Osteoblast (primary cell): ENCODE data around the gene ACAA1. TPM values are rescaled to one million over a fixed set of nuclear protein-coding genes. Genes with fewer than 3 reads are reported as not detected.

Experiments used
- DNase-seq: peaks from one replicate; pipeline ENCODE4 v3.0.0; 2011; ENCODE audit warnings: low spot score, mixed read lengths; ENCODE audit not compliant: insufficient read length; ENCODE audit errors: missing footprints
- H2AFZ ChIP-seq: 2 replicates; pipeline ENCODE4 v1.6.0; 2011; ENCODE audit warnings: mild to moderate bottlenecking, low read length
- H3K27ac ChIP-seq: 2 replicates; pipeline ENCODE4 v1.5.1; 2011; ENCODE audit warnings: mild to moderate bottlenecking, low read depth, low read length, moderate library complexity
- H3K27me3 ChIP-seq: 2 replicates; pipeline ENCODE4 v1.6.0; 2012; ENCODE audit warnings: mild to moderate bottlenecking, control low read depth, inconsistent platforms, low read length, moderate library complexity; ENCODE audit not compliant: insufficient read depth
- H3K36me3 ChIP-seq: 2 replicates; pipeline ENCODE4 v1.5.1; 2011; ENCODE audit warnings: mild to moderate bottlenecking, low read length, control low read depth, moderate library complexity; ENCODE audit not compliant: insufficient read depth
- H3K4me1 ChIP-seq: 2 replicates; pipeline ENCODE4 v1.5.1; 2011; ENCODE audit warnings: mild to moderate bottlenecking, low read length, control low read depth, moderate library complexity; ENCODE audit not compliant: insufficient read depth
- H3K4me2 ChIP-seq: 2 replicates; pipeline ENCODE4 v1.6.0; 2011; ENCODE audit warnings: mild to moderate bottlenecking, low read length; ENCODE audit not compliant: insufficient read depth
- H3K4me3 ChIP-seq: fragments of 200-600 bp; sonication (generic); 3 replicates; pipeline ENCODE4 v1.5.1; 2012; ENCODE audit warnings: mild to moderate bottlenecking, low read length, inconsistent platforms; ENCODE audit not compliant: insufficient read depth
- H3K79me2 ChIP-seq: 2 replicates; pipeline ENCODE4 v1.6.0; 2012; ENCODE audit warnings: mild to moderate bottlenecking, low read length, control low read depth, inconsistent platforms; ENCODE audit not compliant: insufficient read depth
- H3K9me3 ChIP-seq: 2 replicates; pipeline ENCODE4 v1.5.1; 2011; ENCODE audit warnings: low read depth, low read length, control low read depth
- H4K20me1 ChIP-seq: 2 replicates; pipeline ENCODE4 v1.6.0; 2012; ENCODE audit warnings: mild to moderate bottlenecking, low read length, control low read depth; ENCODE audit not compliant: insufficient read depth
- CTCF ChIP-seq: IDR thresholded peaks from 2 replicates; pipeline ENCODE4 v1.5.1; 2011; ENCODE audit warnings: mild to moderate bottlenecking, low read depth, low read length, moderate library complexity; ENCODE audit errors: extremely low read depth
- total RNA-seq: library from RNA; depleted of rRNA; stranded (reverse); fragments of >200 nt; gene quantifications from 2 replicates; pipeline ENCODE4 v1.2.3, GENCODE V29; 2012

Gene ACAA1
- total RNA-seq, 1 donor = 17.4 TPM

GRCh38 chr3:38095669-38096483 is 41.1 kb downstream of the ACAA1 start:
- Histone ChIP-seq H3K79me2 (no peaks in the 10 kb centered on the region), H3K9me3 (no peaks in the 10 kb centered on the region), H3K4me1 (no peaks in the 10 kb centered on the region), H4K20me1 (no peaks in the 10 kb centered on the region), H3K36me3 (no peaks in the 10 kb centered on the region), H3K27ac (no peak overlapping the region), H3K4me3 (no peak overlapping the region), H2AFZ (no peak overlapping the region), H3K4me2 (no peak overlapping the region), H3K27me3 (peaks cover 27% of the 10 kb centered on the region)
- no peak for TF ChIP-seq CTCF
- DNase-seq = peak; percentile 27

- H2AFZ ChIP-seq = no peak overlapping the region
- H3K4me1 ChIP-seq = no peaks in the 10 kb centered on the region
- H3K27me3 ChIP-seq = peaks cover 21% of the 10 kb centered on the region
- H3K27ac ChIP-seq = no peak overlapping the region
- no peaks in the 10 kb centered on the region for H3K36me3 ChIP-seq
- no peak for TF ChIP-seq CTCF
- H4K20me1 ChIP-seq = no peaks in the 10 kb centered on the region
- H3K4me3 ChIP-seq = no peak overlapping the region
- no peaks in the 10 kb centered on the region for H3K79me2 ChIP-seq
- no peak overlapping the region for H3K4me2 ChIP-seq
- DNase-seq = no peak
- H3K9me3 ChIP-seq = no peaks in the 10 kb centered on the region
These were observed 41.9 kb downstream of the ACAA1 start for GRCh38 chr3:38094999-38095398.

GRCh38 chr3:38090453-38090852 is 46.5 kb downstream of the ACAA1 start:
- H3K27me3 ChIP-seq = peaks cover 8% of the 10 kb centered on the region
- no peak overlapping the region for H3K4me3 ChIP-seq
- no peaks in the 10 kb centered on the region for H4K20me1 ChIP-seq
- no peaks in the 10 kb centered on the region for H3K79me2 ChIP-seq
- no peak overlapping the region for H2AFZ ChIP-seq
- DNase-seq = no peak
- no peaks in the 10 kb centered on the region for H3K9me3 ChIP-seq
- no peak for TF ChIP-seq CTCF
- H3K27ac ChIP-seq = no peak overlapping the region
- H3K4me1 ChIP-seq = no peaks in the 10 kb centered on the region
- H3K4me2 ChIP-seq = no peak overlapping the region
- no peaks in the 10 kb centered on the region for H3K36me3 ChIP-seq

- Histone ChIP-seq H3K4me3 (no peak overlapping the region), H3K4me2 (no peak overlapping the region), H4K20me1 (no peaks in the 10 kb centered on the region), H3K36me3 (no peaks in the 10 kb centered on the region), H3K79me2 (no peaks in the 10 kb centered on the region), H3K27me3 (peaks cover 8% of the 10 kb centered on the region), H3K27ac (no peak overlapping the region), H3K9me3 (peaks cover 3% of the 10 kb centered on the region), H2AFZ (no peak overlapping the region), H3K4me1 (no peaks in the 10 kb centered on the region)
- TF ChIP-seq CTCF = no peak
- no peak for DNase-seq
These were observed 47.8 kb downstream of the ACAA1 start for GRCh38 chr3:38089163-38089562.
